Kidney (tissue), 14 donors: ENCODE results near the gene SHPK. TPM values are rescaled to one million over a fixed set of nuclear protein-coding genes. Genes with fewer than 3 reads are reported as not detected.
"Not testable (repeated sequence)": the region's sequence is repeated elsewhere in the genome, so short reads cannot be mapped to it uniquely, and the experiment has no call there.

Source experiments
- DNase-seq, 5 donors: peaks; one replicate each; pipeline ENCODE4 v3.0.0-alpha.2; 2013 to 2020
- FAIRE-seq: peaks from 2 replicates; lab custom pipeline; 2012; peaks lifted over from hg19 to GRCh38; lab: Jason Lieb, UNC
- H3K27ac ChIP-seq, 2 donors: one replicate each; pipeline ENCODE4 v1.7.0; 2013; ENCODE audit warnings: low read depth in 2 of 2, low read length in 2 of 2, inconsistent platforms in 1 of 2
- H3K27me3 ChIP-seq: one replicate; pipeline ENCODE4 v1.7.1; 2013; ENCODE audit warnings: low read length, inconsistent platforms; ENCODE audit not compliant: control insufficient read depth, insufficient read depth
- H3K36me3 ChIP-seq, 3 donors: one replicate each; pipeline versions ENCODE4 v1.7.0 to v1.7.1; 2013; ENCODE audit warnings: low read length in 3 of 3, control low read depth in 1 of 3, inconsistent platforms in 1 of 3; ENCODE audit not compliant: insufficient read depth in 3 of 3, control insufficient read depth in 2 of 3
- H3K4me1 ChIP-seq, 3 donors: one replicate each; pipeline versions ENCODE4 v1.7.0 to v1.7.1; 2013; ENCODE audit warnings: low read length in 3 of 3, inconsistent platforms in 1 of 3, low read depth in 1 of 3; ENCODE audit not compliant: control insufficient read depth in 2 of 3, insufficient read depth in 2 of 3
- H3K4me3 ChIP-seq, 3 donors: one replicate each; pipeline versions ENCODE4 v1.7.0 to v1.8.1; 2013; ENCODE audit warnings: low read length in 3 of 3, control low read depth in 1 of 3, inconsistent platforms in 1 of 3
- H3K9ac ChIP-seq, 3 donors: one replicate each; pipeline versions ENCODE4 v1.7.0 to v1.7.1; 2013; ENCODE audit warnings: low read length in 3 of 3, control low read depth in 1 of 3, inconsistent platforms in 1 of 3
- H3K9me3 ChIP-seq, 3 donors: one replicate each; pipeline versions ENCODE4 v1.7.0 to v1.7.1; 2013; ENCODE audit warnings: low read length in 3 of 3, control low read depth in 1 of 3, inconsistent platforms in 1 of 3; ENCODE audit not compliant: control insufficient read depth in 2 of 3, insufficient read depth in 1 of 3
- CTCF ChIP-seq: IDR thresholded peaks from 3 replicates; pipeline ENCODE4 v1.5.1; 2012; ENCODE audit warnings: mild to moderate bottlenecking, moderate library complexity, borderline replicate concordance; ENCODE audit not compliant: insufficient read depth; ENCODE audit errors: extremely low read depth
- intact Hi-C: fragments of 100-400 bp; cut with DNase I; formaldehyde crosslinking; loops from one replicate; pipeline ENCODE4 v1.11.1; 2022
- polyA plus RNA-seq: library from polyadenylated mRNA; stranded (reverse); fragments of 350-450 nt; fragmentation: Illumina TruSeq; extraction: RNeasy Lipid Tissue Mini Kit (QIAGEN cat#74804); gene quantifications from one replicate; pipeline ENCODE4 v1.2.3, GENCODE V29; 2014; ENCODE audit warnings: low read depth, low replicate concordance; ENCODE audit not compliant: insufficient read depth
- total RNA-seq: library from RNA; stranded (reverse); fragmentation: NEBNext Ultra II Directional; extraction: Animal tissue kit (Norgen Biotek cat#: 25700); gene quantifications from one replicate; pipeline ENCODE4 v1.2.1, GENCODE V29; 2021
- donor health status: control.
- donor health status: control.
- donor health status: control.
- donor health status: control.
- donor health status: control.
- donor health status: DM: yes; HTN: yes; CAD: no.
- donor health status: Normal renal cell carcinoma (clear cell type).

The SHPK gene
- total and polyA plus RNA-seq, 2 donors from 2014 or later: 9.2 to 17.5 TPM

- Histone ChIP-seq H3K27me3 (no peaks in the 10 kb centered on the region), H3K36me3 (peaks cover 5 to 12% (median 7%) of the 10 kb centered on the region in 3 donors), H3K9ac (no peak overlapping the region), H3K9me3 (no peaks in the 10 kb centered on the region), H3K4me1 (no peaks in the 10 kb centered on the region), H3K4me3 (no peak overlapping the region), H3K27ac (no peak overlapping the region)
- no peak for TF ChIP-seq CTCF
- FAIRE-seq: no peak
- intact Hi-C loops: no loop called here
- peak in 1 of 5 donors; percentile 41 for DNase-seq
Measured at GRCh38 chr17:3566551-3566950, 69.5 kb downstream of the SHPK start.

- no peaks in the 10 kb centered on the region for H3K9me3 ChIP-seq
- no peak for TF ChIP-seq CTCF
Measured at GRCh38 chr17:3565143-3565542, 70.9 kb downstream of the SHPK start.

GRCh38 chr17:3564241-3564640, 71.8 kb downstream of the SHPK start:
- H3K27me3 ChIP-seq, intact Hi-C loops, H3K4me3 ChIP-seq, H3K9ac ChIP-seq, FAIRE-seq, H3K27ac ChIP-seq, H3K9me3 ChIP-seq, H3K4me1 ChIP-seq: not testable (repeated sequence)
- DNase-seq: peak in 1 of 5 donors; percentile 46
- H3K36me3 ChIP-seq: peaks cover 5 to 11% (median 7%) of the 10 kb centered on the region in 3 donors

More at GRCh38 chr17:3565143-3565542, 70.9 kb downstream of the SHPK start:
- DNase-seq (no peak), FAIRE-seq (no peak)
- no peaks in the 10 kb centered on the region for H3K27me3 ChIP-seq
- intact Hi-C loops: no loop called here
- no peak overlapping the region for H3K9ac ChIP-seq
- no peak overlapping the region for H3K4me3 ChIP-seq
- H3K4me1 ChIP-seq: no peaks in the 10 kb centered on the region
- H3K27ac ChIP-seq: no peak overlapping the region
- peaks cover 5 to 11% (median 7%) of the 10 kb centered on the region in 3 donors for H3K36me3 ChIP-seq

GRCh38 chr17:3559270-3559645, 76.8 kb downstream of the SHPK start:
- Histone ChIP-seq H3K9ac (no peak overlapping the region), H3K36me3 (no peaks in the 10 kb centered on the region), H3K4me3 (no peak overlapping the region), H3K27ac (no peak overlapping the region), H3K27me3 (no peaks in the 10 kb centered on the region), H3K9me3 (no peaks in the 10 kb centered on the region), H3K4me1 (no peaks in the 10 kb centered on the region)
- FAIRE-seq: no peak
- intact Hi-C loops: no loop called here
- peak in 1 of 5 donors; percentile 56 for DNase-seq
- TF ChIP-seq CTCF: no peak
